DMS153 treated with DMSO at 0.1 percent for 48 hours (cell line): ENCODE results near the gene USP34.

Experiments used
- DNase-seq: peaks from one replicate; lab custom pipeline; 2025; ENCODE audit not compliant: unreplicated experiment; lab: John Stamatoyannopoulos, UW

USP34 gene

DNA sequence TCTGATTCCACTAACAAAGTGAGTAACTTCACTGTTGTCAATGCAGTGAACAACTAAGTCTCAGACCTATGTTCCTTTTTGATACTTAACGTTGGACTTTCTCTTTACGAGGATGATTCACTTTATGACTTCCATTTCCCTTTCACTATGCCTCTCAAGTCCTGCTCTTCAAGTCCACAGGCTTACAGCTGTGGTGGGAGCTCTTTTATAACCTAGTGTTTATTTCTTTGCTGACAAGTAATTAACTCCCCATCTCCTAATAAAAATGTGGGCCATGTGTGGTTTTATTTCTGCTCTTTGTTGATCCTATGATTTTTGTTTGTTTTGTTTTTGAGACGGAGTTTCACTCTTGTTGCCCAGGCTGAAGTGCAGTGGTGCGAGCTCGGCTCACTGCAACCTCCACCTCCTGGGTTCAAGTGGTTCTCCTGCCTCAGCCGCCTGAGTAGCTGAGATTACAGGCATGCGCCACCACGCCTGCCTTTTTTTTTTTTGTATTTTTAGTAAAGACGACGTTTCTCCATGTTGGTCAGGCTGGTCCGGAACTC lies 142.1 kb downstream of the USP34 start:
- DNase-seq = peak; percentile 18

DNA sequence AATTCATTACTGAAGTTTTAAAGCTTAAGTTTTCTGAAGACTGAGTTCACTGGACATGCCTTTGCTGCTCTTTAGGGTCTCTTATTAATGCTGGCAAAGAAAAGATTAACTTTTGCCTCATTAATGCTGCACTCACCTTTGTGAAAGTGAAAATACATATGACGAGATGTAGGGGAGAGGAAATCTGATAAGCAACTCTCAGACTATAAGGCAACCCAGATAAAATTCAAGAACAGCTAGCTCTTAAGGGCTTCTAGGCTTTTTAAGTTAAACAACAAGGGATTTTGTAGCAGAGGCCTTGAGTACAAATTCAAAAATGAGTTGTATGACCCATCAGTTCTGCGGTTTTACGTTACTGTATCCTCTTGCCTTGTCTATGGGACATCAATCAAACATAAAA lies 143.7 kb downstream of the USP34 start:
- DNase-seq = no peak

- peak; percentile 40 for DNase-seq
These were observed 144.5 kb downstream of the USP34 start for GRCh38 chr2:61326423-61326822.

- DNase-seq = no peak
These were observed 150.7 kb downstream of the USP34 start for GRCh38 chr2:61320181-61320580.

DNA sequence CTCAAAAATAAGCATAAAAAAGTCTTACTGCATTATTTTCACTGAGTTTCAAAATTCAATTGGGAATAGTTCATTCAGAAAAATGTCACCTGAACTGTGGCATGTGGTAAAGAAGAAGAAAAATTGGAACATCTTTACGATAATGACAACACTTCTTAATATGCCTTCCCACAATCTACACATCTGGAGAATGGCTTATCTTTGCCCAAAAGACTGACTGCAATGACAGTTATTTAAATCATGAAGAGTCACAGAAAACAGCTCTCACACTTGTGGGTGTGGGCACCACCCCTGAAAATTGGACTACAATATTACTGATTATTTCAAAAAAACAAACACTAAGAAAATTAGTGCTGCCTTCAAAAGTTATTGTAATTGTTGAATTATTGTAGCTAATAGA lies 152.3 kb downstream of the USP34 start:
- no peak for DNase-seq

DNA sequence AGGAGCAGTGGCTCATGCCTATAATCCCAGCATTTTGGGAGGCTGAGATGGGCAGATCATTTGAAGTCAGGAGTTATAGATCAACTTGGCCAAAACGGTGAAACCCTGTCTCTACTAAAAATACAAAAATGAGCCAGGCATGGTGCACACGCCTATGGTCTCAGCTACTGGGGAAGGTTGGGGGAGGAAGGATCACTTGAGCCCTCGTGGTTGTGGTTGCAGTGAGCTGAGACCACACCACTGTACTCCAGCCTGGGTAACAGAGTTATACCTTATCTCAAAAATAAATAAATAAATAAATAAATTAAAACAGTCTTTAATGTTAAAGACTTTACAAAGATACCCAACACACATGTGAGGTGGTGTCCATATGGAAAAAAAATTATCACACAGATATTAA lies 174.9 kb downstream of the USP34 start:
- no peak for DNase-seq

- DNase-seq = no peak
These were observed 178.9 kb downstream of the USP34 start for GRCh38 chr2:61291851-61292575.

GRCh38 chr2:61288070-61288841 lies 182.6 kb downstream of the USP34 start:
- DNase-seq = no peak

- no peak for DNase-seq
These were observed 183.6 kb downstream of the USP34 start for GRCh38 chr2:61287254-61287653.

DNA sequence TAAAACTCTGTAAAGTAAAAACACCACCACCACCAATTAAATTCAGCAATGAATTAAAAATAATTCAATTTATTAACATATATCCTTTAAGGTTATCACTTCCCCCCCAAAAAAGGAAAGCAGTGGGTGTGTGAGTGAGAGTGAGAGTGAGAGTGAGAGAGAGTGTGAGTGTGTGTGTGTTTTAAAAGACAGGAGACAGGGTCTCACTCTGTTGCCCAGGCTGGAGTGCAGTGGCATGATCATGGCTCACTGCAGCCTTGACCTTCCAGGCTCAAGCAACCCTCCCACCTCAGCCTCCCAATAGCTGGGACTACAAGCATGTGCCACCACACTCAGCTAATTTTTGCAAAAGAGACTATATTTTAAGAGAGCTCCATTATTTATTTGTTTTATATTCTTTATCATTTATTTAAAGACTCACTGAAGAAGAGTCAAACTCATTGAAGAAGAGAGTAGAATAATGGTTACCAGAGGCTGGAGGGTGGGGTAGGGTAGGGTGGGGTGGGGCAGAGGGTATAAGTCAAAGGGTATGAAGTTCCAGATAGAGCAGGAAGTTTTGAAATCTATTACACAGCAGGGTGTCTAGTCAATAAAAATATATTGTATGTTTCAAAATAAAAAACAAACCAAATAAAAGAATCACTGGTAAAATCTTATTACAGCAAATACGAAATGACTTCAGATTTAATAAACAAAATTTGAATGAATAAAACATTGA lies 187.3 kb downstream of the USP34 start:
- no peak for DNase-seq

DNA sequence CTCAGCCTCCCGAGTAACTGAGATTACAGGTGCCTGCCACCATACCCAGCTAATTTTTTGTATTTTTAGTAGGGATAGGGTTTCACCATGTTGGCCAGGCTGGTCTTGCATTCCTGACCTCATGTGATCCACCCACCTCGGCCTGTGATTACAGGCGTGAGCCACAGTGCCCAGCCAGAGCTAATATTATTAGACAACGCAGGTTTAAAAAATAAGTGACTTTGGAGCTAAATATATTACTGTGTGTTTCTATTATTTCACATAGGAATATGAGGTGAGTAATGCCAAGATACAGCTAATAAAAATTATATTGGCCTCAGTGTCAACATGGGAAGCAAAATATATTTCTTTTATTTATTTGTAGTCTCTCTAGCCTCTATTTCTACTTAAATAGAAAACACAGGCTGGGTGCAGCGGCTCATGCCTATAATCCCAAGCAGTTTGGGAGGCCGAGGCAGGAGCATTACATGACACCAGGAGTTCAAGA lies 188.7 kb downstream of the USP34 start:
- DNase-seq = no peak

DNA sequence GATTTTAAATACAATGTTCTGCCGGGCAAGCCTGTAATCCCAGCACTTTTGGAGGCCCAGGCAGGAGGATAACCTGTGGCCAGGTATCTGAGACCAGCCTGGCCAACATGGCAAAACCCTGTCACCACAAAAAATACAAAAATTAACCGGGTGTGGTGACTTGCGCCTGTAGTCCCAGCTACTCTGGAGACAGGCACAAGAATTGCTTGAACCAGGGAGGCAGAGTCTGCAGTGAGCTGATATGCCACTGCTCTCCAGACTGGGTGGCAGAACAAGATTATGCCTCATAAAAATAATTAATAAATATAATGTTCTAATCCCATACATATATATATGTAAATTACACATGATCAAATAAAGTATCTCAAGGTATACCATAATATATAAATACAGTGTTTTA lies 189.6 kb downstream of the USP34 start:
- DNase-seq = no peak

- no peak for DNase-seq
These were observed 193.1 kb downstream of the USP34 start for GRCh38 chr2:61277756-61278155.

DNA sequence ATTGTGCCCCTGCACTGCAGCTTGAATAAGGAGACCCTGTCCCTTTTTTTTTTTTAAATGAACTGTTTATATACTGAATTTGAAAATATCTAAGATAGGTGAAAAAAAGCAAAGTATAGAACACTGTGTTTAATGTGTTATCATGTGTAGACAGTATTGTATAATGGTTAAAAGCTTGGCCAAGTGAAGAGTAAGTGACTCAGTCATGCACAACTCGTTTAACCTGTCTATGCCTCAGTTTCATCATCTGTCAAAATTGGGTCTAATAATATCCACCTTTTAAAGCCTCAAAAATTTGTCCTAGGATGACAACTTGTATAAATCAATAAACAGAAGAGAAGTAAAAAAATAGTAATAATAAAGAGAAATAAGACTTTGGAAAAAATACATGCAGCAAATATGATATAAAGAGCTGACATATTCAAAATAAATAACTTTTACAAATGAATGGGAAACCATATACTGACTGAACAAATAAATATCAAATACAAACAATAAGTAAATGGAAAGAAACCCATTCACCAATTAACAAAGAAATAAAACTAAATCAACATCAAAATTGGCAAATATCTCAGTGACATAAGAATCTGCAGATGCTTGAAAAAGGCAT lies 195.2 kb downstream of the USP34 start:
- no peak for DNase-seq

GRCh38 chr2:61272421-61273070 lies 198.3 kb downstream of the USP34 start:
- no peak for DNase-seq

- DNase-seq = no peak
These were observed 202.6 kb downstream of the USP34 start for GRCh38 chr2:61268249-61268648.

- DNase-seq = no peak
These were observed 204.0 kb downstream of the USP34 start for GRCh38 chr2:61266632-61267505.

GRCh38 chr2:61263830-61264229 lies 207.1 kb downstream of the USP34 start:
- DNase-seq = no peak

DNA sequence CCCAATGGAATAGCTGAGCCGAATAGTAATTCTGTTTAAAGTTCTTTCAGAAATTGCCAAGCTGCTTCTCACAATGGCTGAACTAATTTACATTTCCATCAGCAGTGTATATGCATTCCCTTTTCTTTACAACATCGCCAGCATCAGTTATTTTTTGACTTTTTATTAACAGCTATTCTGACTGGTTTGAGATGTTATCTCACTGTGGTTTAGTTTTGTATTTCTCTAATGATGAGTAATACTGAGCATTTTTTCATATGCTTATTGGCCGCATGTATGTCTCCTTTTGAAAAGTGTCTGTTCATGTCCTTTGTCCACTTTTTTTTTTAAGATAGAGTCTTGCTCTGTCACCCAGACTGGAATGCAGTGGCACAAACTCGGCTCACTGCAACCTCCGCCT lies 208.2 kb downstream of the USP34 start:
- no peak for DNase-seq

- DNase-seq = no peak
These were observed 213.4 kb downstream of the USP34 start for GRCh38 chr2:61257446-61257845.
